HG02623 (cell line): ENCODE results near the gene OSBPL2.

Source experiments
- ATAC-seq: cut with Tn5 transposase; IDR thresholded peaks from one replicate; pipeline ENCODE4 v1.9.1; 2021; ENCODE audit warnings: moderate library complexity; ENCODE audit not compliant: unreplicated experiment

OSBPL2 gene

GRCh38 chr20:62205618-62206387 lies 32.5 kb upstream of the OSBPL2 start:
- ATAC-seq: no peak

GRCh38 chr20:62206388-62206775 lies 31.9 kb upstream of the OSBPL2 start:
- no peak for ATAC-seq

- ATAC-seq: no peak
These were observed 30.1 kb upstream of the OSBPL2 start for GRCh38 chr20:62208061-62208794.

- no peak for ATAC-seq
These were observed 29.2 kb upstream of the OSBPL2 start for GRCh38 chr20:62208795-62209755.

GRCh38 chr20:62209850-62210495 lies 28.3 kb upstream of the OSBPL2 start:
- ATAC-seq: no peak

- no peak for ATAC-seq
These were observed 27.8 kb upstream of the OSBPL2 start for GRCh38 chr20:62210496-62210855.

- ATAC-seq: no peak
These were observed 27.1 kb upstream of the OSBPL2 start for GRCh38 chr20:62211216-62211615.

GRCh38 chr20:62211769-62212288 lies 26.5 kb upstream of the OSBPL2 start:
- ATAC-seq: no peak

- no peak for ATAC-seq
These were observed 26.0 kb upstream of the OSBPL2 start for GRCh38 chr20:62212299-62212698.

GRCh38 chr20:62214067-62214466 lies 24.3 kb upstream of the OSBPL2 start:
- no peak for ATAC-seq

GRCh38 chr20:62215020-62215990 lies 23.0 kb upstream of the OSBPL2 start:
- no peak for ATAC-seq

- no peak for ATAC-seq
These were observed 22.2 kb upstream of the OSBPL2 start for GRCh38 chr20:62215991-62216635.

- no peak for ATAC-seq
These were observed 21.4 kb upstream of the OSBPL2 start for GRCh38 chr20:62216636-62217566.

GRCh38 chr20:62217913-62218773 lies 20.2 kb upstream of the OSBPL2 start:
- ATAC-seq: no peak

GRCh38 chr20:62219101-62219991 lies 19.0 kb upstream of the OSBPL2 start:
- ATAC-seq: no peak
